Aorta (tissue), 5 donors: ENCODE results near the gene PLEKHA7. TPM values are rescaled to one million over a fixed set of nuclear protein-coding genes. Genes with fewer than 3 reads are reported as not detected.

Source experiments
- ATAC-seq: fragments of 200-7000 bp; cut with Tn5 transposase; one replicate; pipeline ENCODE4 v1.9.1; 2022; ENCODE audit warnings: moderate library complexity; ENCODE audit not compliant: low FRiP score
- DNase-seq, 2 donors: peaks; one replicate each; pipeline ENCODE4 v3.0.0-alpha.2; 2020
- H3K27ac ChIP-seq, 2 donors: one replicate each; pipeline ENCODE4 v1.5.1; 2013; ENCODE audit warnings: low read length in 2 of 2, mild to moderate bottlenecking in 2 of 2, moderate library complexity in 2 of 2, control low read depth in 1 of 2, inconsistent platforms in 1 of 2, low read depth in 1 of 2
- H3K27me3 ChIP-seq, 2 donors: one replicate each; pipeline ENCODE4 v1.6.1; 2013; ENCODE audit warnings: control low read depth in 1 of 2, low read length in 1 of 2, mild to moderate bottlenecking in 1 of 2, moderate library complexity in 1 of 2; ENCODE audit not compliant: insufficient read depth in 2 of 2, control insufficient read depth in 1 of 2
- H3K36me3 ChIP-seq, 2 donors: one replicate each; pipeline ENCODE4 v1.6.1; 2013; ENCODE audit warnings: control low read depth in 1 of 2, low read length in 1 of 2, mild to moderate bottlenecking in 1 of 2; ENCODE audit not compliant: insufficient read depth in 2 of 2, control insufficient read depth in 1 of 2
- H3K4me1 ChIP-seq, 2 donors: one replicate each; pipeline ENCODE4 v1.6.1; 2013; ENCODE audit warnings: low read length in 2 of 2, control low read depth in 1 of 2, mild to moderate bottlenecking in 1 of 2, moderate library complexity in 1 of 2; ENCODE audit not compliant: insufficient read depth in 2 of 2, control insufficient read depth in 1 of 2
- H3K4me3 ChIP-seq, 2 donors: one replicate each; pipeline ENCODE4 v1.5.1; 2013; ENCODE audit warnings: low read length in 2 of 2, control low read depth in 1 of 2, mild to moderate bottlenecking in 1 of 2
- H3K9me3 ChIP-seq: one replicate; pipeline ENCODE4 v1.6.1; 2013; ENCODE audit warnings: mild to moderate bottlenecking, low read length; ENCODE audit not compliant: control insufficient read depth
- WGBS, 2 donors: extraction: QIAGEN DNeasy Blood & Tissue Kit; methylation state at CpG; one replicate each; pipeline ENCODE4 v1.1.7; 2013; 5-methylcytosine and 5-hydroxymethylcytosine counted together
- intact Hi-C, 2 donors: fragments of 100-400 bp; cut with DNase I; formaldehyde crosslinking; loops; one replicate each; pipeline versions ENCODE4 v1.14.2 to v1.15.0; 2022
- polyA plus RNA-seq, 2 donors: library from polyadenylated mRNA; stranded (reverse); fragments of 200-250 nt; gene quantifications; one replicate each; pipeline ENCODE4 v1.2.3, GENCODE V29; 2013
- total RNA-seq, 2 donors: library from RNA; stranded (reverse); fragmentation: NEBNext Ultra II Directional; extraction: Animal tissue kit (Norgen Biotek cat#: 25700); gene quantifications; one replicate each; pipeline ENCODE4 v1.2.1, GENCODE V29; 2021
- donor health status: healthy with polysubstance abuse.
- donor health status: Bipolar disorder and iron deficiency.
- donor health status: DM: no; HTN: no; CAD: no.
- donor health status: DM: no; HTN: no; CAD: no.
- donor health status: DM: yes; HTN: yes; CAD: no.

PLEKHA7 gene
- total and polyA plus RNA-seq, 4 donors = 5.9 to 17.1 (median 11.9) TPM

DNA sequence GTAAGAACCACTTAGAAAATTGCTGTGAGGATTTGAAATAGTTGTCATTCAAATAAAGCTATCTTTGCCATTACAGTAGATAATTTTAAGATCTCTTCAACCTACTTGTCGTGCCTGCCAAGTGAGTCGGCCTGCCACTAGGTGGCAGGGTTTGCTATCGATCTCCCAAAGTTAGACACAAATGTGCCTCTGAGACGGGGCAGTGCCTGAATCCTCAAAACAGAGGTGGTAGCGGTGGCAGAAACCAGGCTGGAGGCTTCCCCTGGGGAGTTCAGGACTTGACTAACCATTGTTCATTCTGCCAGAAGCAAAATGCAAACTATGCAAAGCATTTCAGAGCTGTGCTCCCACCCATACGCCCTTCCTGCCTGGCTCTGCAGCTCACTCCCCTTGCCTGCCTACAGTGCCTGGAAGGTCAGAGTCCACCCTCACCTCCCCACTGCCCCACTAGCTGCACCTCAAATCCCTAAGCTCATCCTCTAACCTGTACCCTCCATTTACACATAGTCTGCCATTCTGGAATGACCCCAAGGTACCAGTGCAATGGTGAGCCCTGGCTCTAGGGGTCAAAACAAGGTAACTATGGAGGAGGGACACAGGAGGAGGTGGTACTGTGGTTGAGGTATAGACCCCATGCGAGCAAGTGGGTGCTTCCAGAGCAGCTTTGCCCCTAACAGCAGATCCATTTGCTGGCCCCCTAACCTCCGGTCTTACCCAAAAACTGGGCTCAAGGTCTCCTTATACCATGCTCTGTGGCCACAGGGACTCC lies 193.7 kb downstream of the PLEKHA7 start:
- H3K9me3 ChIP-seq = no peaks in the 10 kb centered on the region
- 24 to 26% methylated on average over 8 of the region's 8 CpGs for WGBS, 2 donors
- H3K4me1 ChIP-seq = no peaks in the 10 kb centered on the region
- H3K4me3 ChIP-seq = no peak overlapping the region
- DNase-seq = peak; percentile 87 to 91
- intact Hi-C loops = loop anchor here (5.0 to 10.0 kb wide), 2 partner anchors 33 to 244 kb away; no protein-coding TSS in a partner anchor
- no peak overlapping the region for H3K27ac ChIP-seq
- no peaks in the 10 kb centered on the region for H3K27me3 ChIP-seq
- ATAC-seq = peak; percentile 79
- no peaks in the 10 kb centered on the region for H3K36me3 ChIP-seq

DNA sequence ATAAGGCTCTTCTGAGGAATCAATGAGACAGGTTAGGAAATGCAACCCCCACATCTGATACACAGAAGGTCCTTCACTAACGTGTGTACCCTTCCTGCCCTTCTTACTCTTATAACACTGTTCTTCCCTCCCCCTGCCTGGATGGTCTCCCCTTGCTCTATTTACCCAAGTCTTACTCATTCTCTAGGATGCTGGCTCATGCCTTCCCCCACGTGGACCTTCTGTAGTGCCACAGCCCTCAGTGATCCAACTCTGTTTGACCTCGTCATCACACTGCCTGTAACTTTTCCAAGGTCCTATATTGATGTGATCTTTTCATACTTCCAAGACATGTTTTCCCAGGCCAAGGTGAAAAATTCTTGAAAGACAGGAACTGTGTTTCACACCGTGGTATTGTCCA lies 195.9 kb downstream of the PLEKHA7 start:
- Histone ChIP-seq H3K4me1 (no peaks in the 10 kb centered on the region), H3K4me3 (no peak overlapping the region), H3K36me3 (no peaks in the 10 kb centered on the region), H3K27ac (no peak overlapping the region), H3K9me3 (no peaks in the 10 kb centered on the region), H3K27me3 (no peaks in the 10 kb centered on the region)
- WGBS, 2 donors = 12 to 20% methylated on average over 4 of the region's 4 CpGs
- no peak for ATAC-seq
- no peak for DNase-seq
- intact Hi-C loops = no loop called here

DNA sequence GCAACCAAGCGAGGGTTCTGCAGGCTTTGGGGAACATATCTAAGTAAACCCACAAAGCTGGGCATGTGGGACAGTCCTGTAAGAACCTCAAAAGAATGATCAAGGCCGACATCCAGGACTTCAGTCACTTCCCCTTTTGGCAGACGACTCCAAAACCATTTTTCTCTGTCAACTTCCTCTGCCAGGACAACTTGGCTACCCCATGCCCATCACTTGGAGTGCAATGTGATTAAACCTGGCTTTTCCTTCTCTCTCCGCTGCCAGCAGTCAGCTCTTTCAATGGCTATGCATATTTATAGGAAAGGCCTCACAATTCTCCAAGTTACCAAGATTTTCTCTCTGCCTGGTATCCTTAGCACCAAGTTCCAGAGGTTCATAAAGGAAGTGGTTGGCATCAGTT lies 196.9 kb downstream of the PLEKHA7 start:
- H3K27ac ChIP-seq = no peak overlapping the region
- H3K27me3 ChIP-seq = no peaks in the 10 kb centered on the region
- DNase-seq (no peak), ATAC-seq (no peak)
- intact Hi-C loops = no loop called here
- no peak overlapping the region for H3K4me3 ChIP-seq
- no peaks in the 10 kb centered on the region for H3K36me3 ChIP-seq
- H3K4me1 ChIP-seq = no peaks in the 10 kb centered on the region
- 22 to 25% methylated on average over 4 of the region's 4 CpGs for WGBS, 2 donors
- H3K9me3 ChIP-seq = no peaks in the 10 kb centered on the region

DNA sequence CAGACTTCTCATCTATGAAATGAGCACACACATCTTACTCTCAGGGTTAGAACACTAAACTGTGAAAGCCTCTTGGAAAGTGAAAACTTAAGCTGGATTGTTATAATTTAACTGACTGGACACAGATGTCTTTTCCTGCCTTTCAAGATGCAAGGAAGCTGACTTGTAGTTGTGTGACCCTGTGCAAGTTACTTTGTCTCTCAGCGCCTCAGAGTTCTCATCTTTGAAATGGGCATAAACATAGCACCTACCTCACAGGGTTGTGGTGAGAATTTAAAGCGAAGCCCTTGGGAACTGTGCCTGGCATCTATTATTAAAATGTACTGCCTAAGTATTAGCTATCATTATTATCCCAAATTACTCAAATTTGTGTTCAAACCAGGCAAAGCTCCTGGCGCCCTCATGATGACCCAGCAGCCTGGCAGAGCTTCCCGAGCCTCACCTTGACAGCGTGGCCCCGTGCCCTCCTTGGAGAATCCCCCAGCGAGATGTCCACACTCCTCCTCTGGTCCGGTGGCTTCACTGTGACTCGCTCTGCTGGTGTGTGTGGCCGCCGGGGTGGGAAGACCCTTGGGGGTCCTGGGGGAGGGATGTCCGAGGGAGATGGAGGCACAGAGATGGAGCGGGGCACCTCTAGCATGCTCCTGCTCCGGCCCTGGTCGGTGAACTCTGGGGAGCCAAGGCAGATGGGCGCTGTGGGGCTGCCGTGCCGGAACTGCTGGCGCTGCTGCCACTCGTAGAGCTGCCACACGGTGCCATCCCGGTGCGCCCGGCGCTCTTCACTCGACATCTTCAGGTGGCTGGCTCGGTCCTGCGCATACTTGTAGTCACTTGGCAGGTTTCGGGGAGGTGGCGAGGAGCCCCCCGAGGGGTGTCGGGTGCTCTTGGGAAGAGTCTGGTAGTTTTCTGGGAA lies 197.6 kb downstream of the PLEKHA7 start:
- Histone ChIP-seq H3K27me3 (no peaks in the 10 kb centered on the region), H3K36me3 (no peaks in the 10 kb centered on the region), H3K9me3 (no peaks in the 10 kb centered on the region), H3K4me3 (no peak overlapping the region), H3K4me1 (no peaks in the 10 kb centered on the region), H3K27ac (no peak overlapping the region)
- no peak for DNase-seq
- intact Hi-C loops = no loop called here
- no peak for ATAC-seq
- WGBS, 2 donors = 92 to 93% methylated on average over 31 to 32 of the region's 32 CpGs

DNA sequence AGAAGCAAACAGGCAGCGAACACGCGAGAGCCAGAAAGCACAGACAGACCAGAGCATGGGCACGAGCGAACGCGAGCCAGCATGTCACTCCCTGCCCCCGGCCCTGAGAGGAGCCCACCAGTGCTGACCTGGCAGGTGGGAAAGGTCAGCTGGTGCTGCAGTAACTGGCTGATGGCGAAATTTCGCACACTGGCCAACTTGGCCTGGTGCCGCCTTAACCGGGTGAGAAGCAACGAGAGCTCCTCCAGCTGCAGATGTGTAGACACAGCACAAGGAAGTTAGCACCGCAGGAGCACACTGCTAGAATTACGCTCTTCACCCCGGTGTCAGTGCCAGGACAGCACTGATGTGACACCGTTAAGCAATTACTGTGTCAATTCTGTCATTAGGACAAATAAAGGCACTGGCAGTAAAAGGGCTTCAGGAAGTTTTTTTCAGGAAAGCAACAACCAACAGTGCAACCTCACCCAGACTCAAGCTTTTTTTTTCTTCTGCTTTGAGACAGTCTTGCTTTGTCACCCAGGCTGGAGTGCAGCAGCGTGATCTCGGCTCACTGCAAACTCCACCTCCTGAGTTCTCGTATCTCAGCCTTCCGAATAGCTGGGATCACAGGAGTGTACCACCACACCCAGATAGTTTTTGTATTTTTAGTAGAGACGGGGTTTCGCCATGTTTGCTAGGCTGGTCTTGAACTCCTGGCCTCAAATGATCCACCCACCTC lies 199.0 kb downstream of the PLEKHA7 start:
- peaks cover 0 to 2% of the 10 kb centered on the region in 2 donors for H3K36me3 ChIP-seq
- intact Hi-C loops = no loop called here
- ATAC-seq (peak; percentile 67), DNase-seq (peak; percentile 83 to 88)
- no peak overlapping the region for H3K4me3 ChIP-seq
- no peaks in the 10 kb centered on the region for H3K4me1 ChIP-seq
- H3K27ac ChIP-seq = no peak overlapping the region
- H3K27me3 ChIP-seq = no peaks in the 10 kb centered on the region
- WGBS, 2 donors = 67 to 70% methylated on average over 23 of the region's 23 CpGs
- H3K9me3 ChIP-seq = no peaks in the 10 kb centered on the region

DNA sequence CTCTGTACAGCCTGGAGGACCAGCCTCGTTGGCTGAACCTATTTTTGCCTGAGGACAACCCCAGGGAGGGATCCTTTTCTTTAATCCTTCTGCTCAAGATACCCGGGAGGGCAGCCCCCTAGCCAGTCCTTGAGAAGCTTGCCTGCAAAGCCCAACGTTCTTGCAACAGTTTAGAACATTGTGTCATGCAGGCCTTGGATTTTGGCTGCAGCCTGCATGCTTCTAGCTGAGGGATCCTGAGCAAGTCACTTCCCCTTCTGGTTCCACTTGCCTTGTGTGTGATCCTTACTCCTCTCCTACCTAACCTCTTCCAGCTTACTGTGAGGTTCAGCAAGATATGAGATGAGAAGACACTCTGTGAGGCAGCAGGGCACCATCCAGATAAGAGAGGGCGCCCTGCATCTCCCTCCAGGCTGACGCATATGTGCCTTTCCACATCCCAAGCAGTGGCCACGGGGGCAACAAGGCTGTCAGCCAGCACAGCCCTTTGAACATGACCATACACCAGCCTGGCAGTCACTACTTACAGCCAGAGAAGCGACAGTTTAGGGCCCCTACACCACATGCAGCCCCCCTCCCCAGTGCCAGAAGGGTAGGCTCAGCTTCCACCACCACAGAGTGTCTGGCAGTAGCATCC lies 199.7 kb downstream of the PLEKHA7 start:
- Histone ChIP-seq H3K27me3 (no peaks in the 10 kb centered on the region), H3K4me3 (no peak overlapping the region), H3K9me3 (no peaks in the 10 kb centered on the region), H3K4me1 (no peaks in the 10 kb centered on the region), H3K27ac (no peak overlapping the region), H3K36me3 (peaks cover 0 to 2% of the 10 kb centered on the region in 2 donors)
- 86 to 90% methylated on average over 7 of the region's 7 CpGs for WGBS, 2 donors
- DNase-seq (no peak), ATAC-seq (no peak)
- intact Hi-C loops = no loop called here

DNA sequence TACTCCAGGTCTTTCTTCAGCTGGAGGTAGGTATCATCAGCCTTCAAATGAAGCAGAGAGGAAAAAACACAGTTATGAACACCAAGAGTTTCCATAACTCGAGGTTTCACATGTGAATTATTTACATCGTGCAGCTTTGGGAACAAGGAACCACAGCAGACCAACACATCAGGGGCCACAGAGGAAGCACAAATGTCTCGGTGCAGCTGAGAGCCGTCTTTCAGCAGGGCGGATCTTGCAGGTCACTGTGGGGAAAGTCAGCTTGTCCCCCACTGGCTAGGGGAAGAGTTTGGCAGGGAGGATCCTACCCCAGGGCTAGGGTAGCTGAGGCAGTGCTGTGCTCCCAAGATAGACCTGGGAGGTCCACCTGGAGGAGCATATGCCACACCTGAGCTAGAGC lies 201.1 kb downstream of the PLEKHA7 start:
- Histone ChIP-seq H3K4me3 (no peak overlapping the region), H3K4me1 (no peaks in the 10 kb centered on the region), H3K36me3 (peaks cover 0 to 2% of the 10 kb centered on the region in 2 donors), H3K27me3 (no peaks in the 10 kb centered on the region), H3K9me3 (no peaks in the 10 kb centered on the region), H3K27ac (no peak overlapping the region)
- intact Hi-C loops = no loop called here
- ATAC-seq (no peak), DNase-seq (peak in 1 of 2 donors; percentile 60)
- WGBS, 2 donors = 95 to 96% methylated on average over 5 of the region's 5 CpGs

DNA sequence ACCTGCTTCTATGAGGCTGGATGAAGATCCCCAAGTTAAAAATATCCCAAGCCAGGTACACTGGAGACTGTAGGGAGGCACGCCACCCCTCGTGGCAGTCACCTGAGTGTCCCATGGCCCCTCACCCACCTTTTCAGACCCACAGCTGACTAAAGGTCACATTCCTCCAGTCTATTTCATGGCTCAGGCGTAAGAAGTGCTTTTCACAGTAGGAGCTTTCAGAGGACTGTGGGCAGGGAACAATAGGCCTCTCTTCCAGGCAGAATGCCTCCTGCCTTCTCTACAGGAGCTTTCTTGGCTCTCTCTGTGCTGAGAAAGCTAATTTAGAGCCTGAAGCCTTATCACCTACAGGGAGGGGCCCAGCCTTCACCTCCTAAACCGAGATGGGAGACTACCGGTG lies 201.9 kb downstream of the PLEKHA7 start:
- H3K36me3 ChIP-seq = peaks cover 0 to 2% of the 10 kb centered on the region in 2 donors
- no peaks in the 10 kb centered on the region for H3K9me3 ChIP-seq
- intact Hi-C loops = no loop called here
- ATAC-seq = no peak
- H3K27me3 ChIP-seq = no peaks in the 10 kb centered on the region
- no peak for DNase-seq
- WGBS, 2 donors = 89 to 92% methylated on average over 5 of the region's 5 CpGs
- no peak overlapping the region for H3K4me3 ChIP-seq
- H3K27ac ChIP-seq = no peak overlapping the region
- no peaks in the 10 kb centered on the region for H3K4me1 ChIP-seq
